ENCODE data around the gene SERPINB3. TPM values are rescaled to one million over a fixed set of nuclear protein-coding genes. Genes with fewer than 3 reads are reported as not detected.

SERPINB3 gene
- total RNA-seq, 3 donors from 2014 or later (not counting 1 experiment from before 2014, with no cell fraction given): not detected

DNA sequence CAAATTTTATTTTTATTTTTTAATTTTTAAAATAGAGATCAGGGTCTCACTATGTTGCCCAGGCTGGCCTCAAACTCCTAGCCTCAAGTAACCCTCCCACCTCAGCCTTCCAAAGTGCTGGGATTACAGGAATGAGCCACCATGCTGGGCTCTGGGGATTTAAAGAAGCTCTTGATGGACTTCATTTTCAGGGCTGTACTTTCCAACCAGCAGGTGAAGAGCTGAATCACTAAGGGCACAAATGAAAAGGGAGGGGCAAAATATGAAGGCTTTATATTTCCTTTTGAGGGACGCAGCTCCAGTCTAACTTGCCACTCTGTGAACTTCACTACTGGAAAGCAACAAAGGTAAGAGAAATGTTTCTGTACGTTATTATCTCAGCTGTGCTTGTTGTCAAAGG is 41.0 kb upstream of the SERPINB3 start, which contains the start of gene SERPINB11:
Gene SERPINB11 (plus strand): TSS at position 301 of the 400 bp plus-strand sequence. CDS start 7,234 bp downstream, outside the sequence.
- DNase-seq (no peak), ATAC-seq (no peak)
- Mint-ChIP-seq H3K36me3 (no peaks in the 10 kb centered on the region), H3K27ac (no peak within 1 kb of the TSS), H3K4me1 (no peaks in the 10 kb centered on the region), H3K9me3 (peaks cover 0 to 2% of the 10 kb centered on the region in 2 donors), H3K4me3 (no peak within 1 kb of the TSS), H3K27me3 (ENCODE audit: low read depth in 2 of 2) (peaks cover 6 to 10% of the 10 kb centered on the region in 2 donors)
- 72% methylated on average over 2 of the region's 2 CpGs for WGBS (ENCODE audit: insufficient coverage)
- Histone ChIP-seq H3K36me3 (ENCODE audit: control insufficient read depth, insufficient read depth, low read length) (no peaks in the 10 kb centered on the region), H3K9me3 (ENCODE audit: control insufficient read depth, insufficient read depth, low read length) (no peaks in the 10 kb centered on the region), H3K27ac (ENCODE audit: low read length) (no peak within 1 kb of the TSS), H3K27me3 (ENCODE audit: control insufficient read depth, insufficient read depth, low read length) (no peaks in the 10 kb centered on the region), H3K4me1 (ENCODE audit: control insufficient read depth, insufficient read depth, low read length) (no peaks in the 10 kb centered on the region), H3K4me3 (ENCODE audit: low read length) (no peak within 1 kb of the TSS)
- TF ChIP-seq CTCF (IDR thresholded peaks at IDR 0.05): no peak
- intact Hi-C loops (cut with micrococcal nuclease): no loop called here

GRCh38 chr18:63701952-63702351 is 40.3 kb upstream of the SERPINB3 start:
- peaks cover 0 to 2% of the 10 kb centered on the region in 2 donors for H3K9me3 Mint-ChIP-seq
- intact Hi-C loops (cut with micrococcal nuclease): no loop called here
- no peaks in the 10 kb centered on the region for H3K36me3 Mint-ChIP-seq
- 89% methylated on average over 5 of the region's 5 CpGs for WGBS (ENCODE audit: insufficient coverage)
- TF ChIP-seq CTCF (IDR thresholded peaks at IDR 0.05): no peak
- no peak overlapping the region for H3K27ac Mint-ChIP-seq
- ATAC-seq (no peak), DNase-seq (no peak)
- H3K4me1 Mint-ChIP-seq: no peaks in the 10 kb centered on the region
- no peak overlapping the region for H3K4me3 Mint-ChIP-seq
- Histone ChIP-seq H3K4me1 (ENCODE audit: control insufficient read depth, insufficient read depth, low read length) (no peaks in the 10 kb centered on the region), H3K36me3 (ENCODE audit: control insufficient read depth, insufficient read depth, low read length) (no peaks in the 10 kb centered on the region), H3K27me3 (ENCODE audit: control insufficient read depth, insufficient read depth, low read length) (no peaks in the 10 kb centered on the region), H3K27ac (ENCODE audit: low read length) (no peak overlapping the region), H3K9me3 (ENCODE audit: control insufficient read depth, insufficient read depth, low read length) (no peaks in the 10 kb centered on the region), H3K4me3 (ENCODE audit: low read length) (no peak overlapping the region)
- peaks cover 6 to 10% of the 10 kb centered on the region in 2 donors for H3K27me3 Mint-ChIP-seq (ENCODE audit: low read depth in 2 of 2)

DNA sequence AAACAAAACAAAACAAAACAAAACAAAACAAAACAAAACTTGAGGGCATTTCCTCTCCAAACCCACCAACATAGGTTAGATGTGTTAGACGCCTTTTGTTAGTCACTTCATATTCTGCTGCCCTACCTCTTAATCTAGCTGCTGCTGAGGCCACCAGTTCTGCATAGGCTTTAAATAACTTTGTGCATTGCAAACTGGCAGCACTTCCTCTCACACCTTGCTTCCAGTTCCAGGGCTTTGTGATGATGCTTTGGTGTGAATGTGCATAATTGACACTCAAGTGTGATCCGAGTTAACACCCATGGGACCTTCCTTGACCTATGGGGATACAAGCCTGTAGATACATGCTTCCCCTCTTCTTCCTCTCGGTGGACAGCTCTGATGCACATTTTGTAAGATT is 38.8 kb upstream of the SERPINB3 start:
- TF ChIP-seq CTCF (IDR thresholded peaks at IDR 0.05): no peak

GRCh38 chr18:63697097-63697660 is 35.5 kb upstream of the SERPINB3 start:
- TF ChIP-seq CTCF (IDR thresholded peaks at IDR 0.05): no peak
- WGBS (ENCODE audit: insufficient coverage): 86% methylated on average over 2 of the region's 3 CpGs
- Mint-ChIP-seq H3K9me3 (peaks cover 0 to 4% of the 10 kb centered on the region in 2 donors), H3K4me3 (no peak overlapping the region), H3K4me1 (no peaks in the 10 kb centered on the region), H3K36me3 (no peaks in the 10 kb centered on the region), H3K27me3 (ENCODE audit: low read depth in 2 of 2) (peaks cover 6 to 8% of the 10 kb centered on the region in 2 donors), H3K27ac (no peak overlapping the region)
- Histone ChIP-seq H3K27ac (ENCODE audit: low read length) (no peak overlapping the region), H3K9me3 (ENCODE audit: control insufficient read depth, insufficient read depth, low read length) (no peaks in the 10 kb centered on the region), H3K36me3 (ENCODE audit: control insufficient read depth, insufficient read depth, low read length) (no peaks in the 10 kb centered on the region), H3K27me3 (ENCODE audit: control insufficient read depth, insufficient read depth, low read length) (no peaks in the 10 kb centered on the region), H3K4me1 (ENCODE audit: control insufficient read depth, insufficient read depth, low read length) (no peaks in the 10 kb centered on the region), H3K4me3 (ENCODE audit: low read length) (no peak overlapping the region)
- no peak for ATAC-seq
- DNase-seq: no peak
- intact Hi-C loops (cut with micrococcal nuclease): no loop called here

More for the DNA sequence above, 38.8 kb upstream of the SERPINB3 start:
- Histone ChIP-seq H3K9me3 (ENCODE audit: control insufficient read depth, insufficient read depth, low read length) (no peaks in the 10 kb centered on the region), H3K36me3 (ENCODE audit: control insufficient read depth, insufficient read depth, low read length) (no peaks in the 10 kb centered on the region), H3K27ac (ENCODE audit: low read length) (no peak overlapping the region), H3K4me3 (ENCODE audit: low read length) (no peak overlapping the region), H3K27me3 (ENCODE audit: control insufficient read depth, insufficient read depth, low read length) (no peaks in the 10 kb centered on the region), H3K4me1 (ENCODE audit: control insufficient read depth, insufficient read depth, low read length) (no peaks in the 10 kb centered on the region)
- no peaks in the 10 kb centered on the region for H3K4me1 Mint-ChIP-seq
- intact Hi-C loops (cut with micrococcal nuclease): no loop called here
- 58% methylated on average over 3 of the region's 3 CpGs for WGBS (ENCODE audit: insufficient coverage)
- peaks cover 0 to 2% of the 10 kb centered on the region in 2 donors for H3K9me3 Mint-ChIP-seq
- peaks cover 6 to 10% of the 10 kb centered on the region in 2 donors for H3K27me3 Mint-ChIP-seq (ENCODE audit: low read depth in 2 of 2)
- H3K36me3 Mint-ChIP-seq: no peaks in the 10 kb centered on the region
- no peak for DNase-seq
- ATAC-seq: no peak
- no peak overlapping the region for H3K4me3 Mint-ChIP-seq
- no peak overlapping the region for H3K27ac Mint-ChIP-seq

All from natural killer cell (primary cell).